BJ (cell line): Measurements from ENCODE around the gene LATS1. TPM values are rescaled to one million over a fixed set of nuclear protein-coding genes. Genes with fewer than 3 reads are reported as not detected.
"Not testable (repeated sequence)": the region's sequence is repeated elsewhere in the genome, so short reads cannot be mapped to it uniquely, and the experiment has no call there.

Experiments
- CTCF ChIA-PET: fragments of 350-600 bp; formaldehyde crosslinking; extraction: SDS; loops from one replicate; lab custom pipeline; 2021; ENCODE audit warnings: antibody characterized with exemption, inconsistent platforms; lab: Yijun Ruan, JAX
- POLR2A ChIA-PET: fragments of 300-600 bp; sonication (Branson Sonifier 250); formaldehyde crosslinking; extraction: SDS; loops from one replicate; lab custom pipeline; 2021; ENCODE audit warnings: antibody characterized with exemption; lab: Charles Lee
- DNase-seq: peaks from one replicate; pipeline ENCODE4 v3.0.0-alpha.2; 2011; ENCODE audit warnings: low read depth
- H3K27me3 ChIP-seq: 2 replicates; pipeline ENCODE4 v1.6.0; 2011; ENCODE audit warnings: low read length; ENCODE audit not compliant: control insufficient read depth, insufficient read depth
- H3K36me3 ChIP-seq: 2 replicates; pipeline ENCODE4 v1.5.1; 2011; ENCODE audit warnings: low read length; ENCODE audit not compliant: control insufficient read depth, insufficient read depth
- H3K4me3 ChIP-seq: 2 replicates; pipeline ENCODE4 v1.5.1; 2011; ENCODE audit warnings: low read depth, mild to moderate bottlenecking, control low read depth, low read length
- polyA plus RNA-seq: library from polyadenylated mRNA; depleted of rRNA; stranded (reverse); fragments of >200 nt; gene quantifications from 2 replicates; pipeline ENCODE4 v1.2.3, GENCODE V29; 2011
- TF ChIP-seq, protein P1 (sequence below): IDR thresholded peaks from 2 replicates; pipeline ENCODE4 v1.5.1; 2011; ENCODE audit warnings: low read depth, mild to moderate bottlenecking, control low read depth, inconsistent platforms, low read length, moderate library complexity; ENCODE audit not compliant: insufficient read depth

The LATS1 gene
- polyA plus RNA-seq, 1 experiment, result 12.4 TPM

GRCh38 chr6:149755300-149756260 is 37.7 kb upstream of the LATS1 start:
- CTCF ChIA-PET, result no interaction called here
- POLR2A ChIA-PET, result interaction anchor here (0.6 kb wide), 1 partner anchor 72 kb away, joined by 5 read pairs; no protein-coding TSS in a partner anchor
- TF ChIP-seq, protein P1, sequence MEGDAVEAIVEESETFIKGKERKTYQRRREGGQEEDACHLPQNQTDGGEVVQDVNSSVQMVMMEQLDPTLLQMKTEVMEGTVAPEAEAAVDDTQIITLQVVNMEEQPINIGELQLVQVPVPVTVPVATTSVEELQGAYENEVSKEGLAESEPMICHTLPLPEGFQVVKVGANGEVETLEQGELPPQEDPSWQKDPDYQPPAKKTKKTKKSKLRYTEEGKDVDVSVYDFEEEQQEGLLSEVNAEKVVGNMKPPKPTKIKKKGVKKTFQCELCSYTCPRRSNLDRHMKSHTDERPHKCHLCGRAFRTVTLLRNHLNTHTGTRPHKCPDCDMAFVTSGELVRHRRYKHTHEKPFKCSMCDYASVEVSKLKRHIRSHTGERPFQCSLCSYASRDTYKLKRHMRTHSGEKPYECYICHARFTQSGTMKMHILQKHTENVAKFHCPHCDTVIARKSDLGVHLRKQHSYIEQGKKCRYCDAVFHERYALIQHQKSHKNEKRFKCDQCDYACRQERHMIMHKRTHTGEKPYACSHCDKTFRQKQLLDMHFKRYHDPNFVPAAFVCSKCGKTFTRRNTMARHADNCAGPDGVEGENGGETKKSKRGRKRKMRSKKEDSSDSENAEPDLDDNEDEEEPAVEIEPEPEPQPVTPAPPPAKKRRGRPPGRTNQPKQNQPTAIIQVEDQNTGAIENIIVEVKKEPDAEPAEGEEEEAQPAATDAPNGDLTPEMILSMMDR, result no peak

GRCh38 chr6:149754548-149754947 is 36.6 kb upstream of the LATS1 start:
- DNase-seq, result no peak
- Histone ChIP-seq H3K27me3 (no peaks in the 10 kb centered on the region), H3K4me3 (no peak overlapping the region), H3K36me3 (no peaks in the 10 kb centered on the region)
- POLR2A ChIA-PET, result no interaction called here
- TF ChIP-seq, protein P1, result no peak
- CTCF ChIA-PET, result no interaction called here

More at GRCh38 chr6:149755300-149756260, 37.7 kb upstream of the LATS1 start:
- Histone ChIP-seq H3K4me3 (no peak overlapping the region), H3K36me3 (peaks cover 3% of the 10 kb centered on the region; the same call in 1 of the 2 replicates), H3K27me3 (no peaks in the 10 kb centered on the region)
- no peak for DNase-seq

DNA sequence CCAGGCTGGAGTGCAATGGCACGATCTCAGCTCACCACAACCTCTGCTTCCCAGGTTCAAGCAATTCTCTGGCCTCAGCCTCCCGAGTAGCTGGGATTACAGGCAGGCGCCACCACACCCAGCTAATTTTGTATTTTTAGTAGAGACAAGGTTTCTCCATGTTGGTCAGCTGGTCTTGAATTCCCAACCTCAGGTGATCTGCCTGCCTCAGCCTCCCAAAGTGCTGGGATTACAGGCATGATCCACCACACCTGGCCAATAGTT is 35.4 kb upstream of the LATS1 start:
- H3K4me3 ChIP-seq, POLR2A ChIA-PET, DNase-seq, H3K36me3 ChIP-seq, H3K27me3 ChIP-seq: not testable (repeated sequence)
- CTCF ChIA-PET, result interaction anchor here (1.0 kb wide), 1 partner anchor 208 kb away, joined by 3 read pairs; the partner anchor contains the start of gene PPIL4

DNA sequence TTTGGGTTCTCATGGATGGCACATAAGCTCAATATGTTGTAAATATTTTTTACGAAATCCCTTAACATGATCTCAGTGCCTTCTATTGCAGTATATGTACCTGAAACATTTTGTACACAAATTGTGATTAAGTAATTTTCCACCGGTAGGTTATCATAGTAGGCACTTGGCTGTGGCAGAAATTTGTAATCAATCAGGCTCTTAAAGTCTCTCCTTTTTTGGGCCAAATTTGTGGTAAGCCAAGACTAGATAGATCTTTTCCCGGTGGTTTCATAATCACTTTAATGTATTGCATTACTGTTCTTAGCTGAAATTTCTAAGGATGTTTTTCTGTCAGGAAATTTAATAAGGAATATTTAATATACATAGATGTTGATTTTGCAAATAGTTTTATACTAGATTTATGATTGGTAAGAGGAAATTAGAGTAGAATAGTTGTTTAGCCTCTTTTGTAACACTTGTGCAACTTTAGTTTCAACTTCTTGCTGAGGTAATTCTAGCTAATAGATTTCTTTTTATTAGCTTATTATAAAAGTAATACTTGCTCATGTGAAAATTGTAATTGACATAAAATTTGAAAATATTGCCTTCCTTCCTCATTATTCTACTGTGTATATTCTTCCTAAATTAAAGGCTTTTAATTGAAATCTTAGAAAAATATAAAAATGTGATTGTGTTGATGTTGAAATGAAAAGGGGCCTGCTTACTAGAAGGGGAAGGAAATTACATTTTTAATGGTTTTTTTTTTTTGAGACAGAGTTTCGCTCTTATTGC is 34.9 kb upstream of the LATS1 start:
- ChIA-PET POLR2A (no interaction called here), CTCF (interaction anchor here (1.0 kb wide), 1 partner anchor 207 kb away, joined by 3 read pairs; the partner anchor contains the start of gene PPIL4)
- Histone ChIP-seq H3K36me3 (no peaks in the 10 kb centered on the region), H3K27me3 (no peaks in the 10 kb centered on the region), H3K4me3 (no peak overlapping the region)
- no peak for DNase-seq
- TF ChIP-seq, protein P1, result no peak

- H3K27me3 ChIP-seq, H3K36me3 ChIP-seq, H3K4me3 ChIP-seq, POLR2A ChIA-PET, DNase-seq, CTCF ChIA-PET: not testable (repeated sequence)
Observed at GRCh38 chr6:149751920-149752319, 34.0 kb upstream of the LATS1 start.

DNA sequence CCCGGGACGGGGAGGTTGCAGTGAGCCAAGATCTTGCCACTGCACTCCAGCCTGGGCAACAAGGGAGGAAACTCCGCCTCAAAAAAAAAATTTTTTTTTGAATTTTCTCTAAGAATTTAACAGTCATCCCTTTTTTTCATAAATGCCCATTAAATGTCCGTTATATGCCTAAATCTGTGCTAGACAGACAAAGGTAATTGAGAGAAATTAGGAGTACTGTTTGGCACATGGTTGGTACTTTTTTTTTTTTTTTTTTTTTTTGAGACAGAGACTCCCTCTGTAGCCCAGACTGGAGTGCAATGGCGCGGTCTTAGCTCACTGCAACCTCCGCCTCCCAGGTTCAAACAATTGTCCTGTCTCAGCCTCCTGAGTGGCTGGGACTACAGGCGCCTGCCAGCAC is 33.3 kb upstream of the LATS1 start:
- Histone ChIP-seq H3K27me3 (no peaks in the 10 kb centered on the region), H3K4me3 (peak overlapping the region; percentile 96), H3K36me3 (no peaks in the 10 kb centered on the region)
- CTCF ChIA-PET, result no interaction called here
- TF ChIP-seq, protein P1, result no peak
- POLR2A ChIA-PET, result no interaction called here
- DNase-seq, result no peak
